ENCODE data around the gene CELF5.
"Not testable (repeated sequence)": the region's sequence is repeated elsewhere in the genome, so short reads cannot be mapped to it uniquely, and the experiment has no call there.

GRCh38 chr19:3288437-3288836 lies 64.0 kb downstream of the CELF5 start:
- not testable (repeated sequence) for TF ChIP-seq CTCF, POLR2A (IDR thresholded peaks at IDR 0.05)

Measured in right lobe of liver (tissue), 4 donors.